Spinal cord (tissue), 10 donors: ENCODE results near the gene SERBP1. TPM values are rescaled to one million over a fixed set of nuclear protein-coding genes. Genes with fewer than 3 reads are reported as not detected.

ENCODE experiments used
- DNase-seq, 6 donors: peaks; one replicate each; pipeline versions ENCODE4 v3.0.0 to v3.0.0-alpha.2; 2013 to 2015; ENCODE audit warnings: low spot score in 6 of 6, low read depth in 4 of 6
- H3K27ac ChIP-seq: one replicate; pipeline ENCODE4 v1.5.1; 2013; ENCODE audit warnings: low read depth, low read length, control low read depth
- H3K27me3 ChIP-seq: one replicate; pipeline ENCODE4 v1.6.1; 2013; ENCODE audit warnings: low read length; ENCODE audit not compliant: control insufficient read depth, insufficient read depth
- H3K36me3 ChIP-seq: one replicate; pipeline ENCODE4 v1.6.1; 2013; ENCODE audit warnings: low read length; ENCODE audit not compliant: control insufficient read depth, insufficient read depth
- H3K4me1 ChIP-seq: one replicate; pipeline ENCODE4 v1.6.1; 2013; ENCODE audit warnings: low read length; ENCODE audit not compliant: control insufficient read depth, insufficient read depth
- H3K4me3 ChIP-seq: one replicate; pipeline ENCODE4 v1.5.1; 2013; ENCODE audit warnings: low read depth, low read length, control low read depth
- H3K9me3 ChIP-seq: one replicate; pipeline ENCODE4 v1.6.1; 2013; ENCODE audit warnings: low read length; ENCODE audit not compliant: control insufficient read depth, insufficient read depth
- WGBS: methylation state at CpG from one replicate; pipeline ENCODE4 v1.1.5; 2013; ENCODE audit warnings: missing lambda C conversion rate; ENCODE audit not compliant: insufficient coverage; 5-methylcytosine and 5-hydroxymethylcytosine counted together
- polyA plus RNA-seq, 2 donors: library from polyadenylated mRNA; unstranded; fragments of 120-200 nt; gene quantifications; one replicate each; pipeline ENCODE4 v1.2.1, GENCODE V29; 2013; ENCODE audit not compliant: insufficient read length in 2 of 2
- total RNA-seq, 2 donors: library from RNA; depleted of rRNA in 1 of 2; stranded (reverse); fragments of 120-200 nt in 1 of 2; fragments of >200 nt in 1 of 2; gene quantifications; one replicate each; pipeline versions ENCODE4 v1.2.3 to v1.2.4, GENCODE V29; 2013 to 2014
- donor health status: healthy.

Gene SERBP1
- total and polyA plus RNA-seq, 4 donors = 161 to 267 (median 200) TPM

DNA sequence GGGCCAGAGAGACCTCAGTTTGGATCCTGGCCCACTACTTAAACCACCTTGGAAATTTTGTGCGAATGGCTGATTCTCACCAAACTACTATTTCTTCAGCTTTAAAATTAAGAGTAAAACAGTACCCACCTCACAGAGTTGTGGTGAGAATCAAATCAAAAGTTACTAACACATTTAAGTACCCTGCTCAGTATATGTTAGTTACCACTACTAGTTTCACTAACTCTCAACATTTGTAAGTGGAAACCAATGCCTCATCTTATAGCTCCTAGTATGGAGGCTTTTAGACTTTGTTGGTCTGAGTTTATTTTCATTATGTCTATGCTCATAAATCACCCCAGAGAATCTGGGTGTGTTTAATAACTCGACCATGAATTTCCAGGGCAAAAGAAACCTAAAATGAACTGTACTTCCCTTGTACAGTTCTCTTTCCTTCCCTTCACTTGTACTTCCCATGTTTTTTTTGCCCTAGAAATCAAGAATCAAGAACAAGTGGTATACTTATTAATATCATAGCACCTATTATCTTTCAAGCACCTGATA lies 11.6 kb upstream of the SERBP1 start:
- WGBS = 100% methylated on average over 1 of the region's 2 CpGs
- no peak for DNase-seq
- no peak overlapping the region for H3K4me3 ChIP-seq
- no peaks in the 10 kb centered on the region for H3K4me1 ChIP-seq
- H3K36me3 ChIP-seq = no peaks in the 10 kb centered on the region
- H3K27me3 ChIP-seq = no peaks in the 10 kb centered on the region
- H3K9me3 ChIP-seq = no peaks in the 10 kb centered on the region
- H3K27ac ChIP-seq = no peak overlapping the region

DNA sequence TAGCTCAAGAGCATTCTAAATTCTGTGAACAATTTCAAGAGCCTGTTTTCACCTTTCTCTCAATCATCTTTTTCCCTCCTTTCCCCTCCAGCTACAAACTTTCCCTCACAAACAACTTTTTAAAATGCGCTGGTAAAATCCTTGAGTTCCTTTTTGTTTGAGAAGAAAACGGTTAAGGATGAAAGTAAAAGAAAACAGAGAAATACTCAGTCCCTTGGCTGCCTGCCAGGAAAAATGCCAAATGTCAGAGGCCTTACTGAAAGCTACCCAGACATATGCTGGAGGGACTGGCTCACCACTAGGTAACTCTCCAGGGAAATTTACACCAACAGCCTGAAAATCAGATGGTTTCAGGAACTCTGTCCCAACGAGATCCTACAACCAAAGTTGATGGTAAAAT lies 11.0 kb upstream of the SERBP1 start:
- WGBS = 10% methylated on average over 2 of the region's 3 CpGs
- Histone ChIP-seq H3K36me3 (no peaks in the 10 kb centered on the region), H3K9me3 (no peaks in the 10 kb centered on the region), H3K27me3 (no peaks in the 10 kb centered on the region), H3K4me1 (no peaks in the 10 kb centered on the region), H3K4me3 (no peak overlapping the region), H3K27ac (no peak overlapping the region)
- peak in 3 of 6 donors; percentile 17 to 73 (median 27) for DNase-seq

- no peaks in the 10 kb centered on the region for H3K4me1 ChIP-seq
- H3K36me3 ChIP-seq = no peaks in the 10 kb centered on the region
- no peaks in the 10 kb centered on the region for H3K9me3 ChIP-seq
- no CpG with 5 or more reads among the region's 3 CpGs for WGBS
- no peaks in the 10 kb centered on the region for H3K27me3 ChIP-seq
- H3K4me3 ChIP-seq = no peak overlapping the region
- no peak overlapping the region for H3K27ac ChIP-seq
- no peak for DNase-seq
Observed at GRCh38 chr1:67440339-67440738, 10.1 kb upstream of the SERBP1 start.

GRCh38 chr1:67439277-67440029 lies 9.3 kb upstream of the SERBP1 start:
- no peaks in the 10 kb centered on the region for H3K27me3 ChIP-seq
- no peak overlapping the region for H3K4me3 ChIP-seq
- DNase-seq = no peak
- H3K27ac ChIP-seq = no peak overlapping the region
- 92% methylated on average over 4 of the region's 6 CpGs for WGBS
- no peaks in the 10 kb centered on the region for H3K4me1 ChIP-seq
- no peaks in the 10 kb centered on the region for H3K36me3 ChIP-seq
- no peaks in the 10 kb centered on the region for H3K9me3 ChIP-seq

DNA sequence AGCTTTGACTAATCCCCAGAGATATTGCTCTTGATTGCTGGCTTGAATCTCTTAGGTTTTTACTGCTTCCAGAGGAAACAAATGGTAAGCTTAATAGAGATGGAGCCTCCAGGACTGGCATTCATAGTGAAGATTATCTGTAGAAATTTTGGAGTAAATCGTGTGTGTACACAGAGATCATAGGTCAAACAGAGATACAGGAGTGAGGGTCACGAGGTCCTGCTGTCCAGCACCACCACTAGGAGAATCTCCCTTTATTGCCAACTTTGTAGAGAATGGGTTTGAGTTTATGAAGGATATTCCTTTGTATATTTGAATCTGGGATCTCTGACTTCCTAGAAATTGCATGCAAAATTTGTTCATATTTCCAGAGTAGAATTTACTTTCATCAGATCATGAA lies 7.8 kb upstream of the SERBP1 start:
- no peaks in the 10 kb centered on the region for H3K9me3 ChIP-seq
- H3K36me3 ChIP-seq = no peaks in the 10 kb centered on the region
- no peak overlapping the region for H3K4me3 ChIP-seq
- no CpG with 5 or more reads among the region's 2 CpGs for WGBS
- H3K27me3 ChIP-seq = no peaks in the 10 kb centered on the region
- DNase-seq = no peak
- no peak overlapping the region for H3K27ac ChIP-seq
- H3K4me1 ChIP-seq = no peaks in the 10 kb centered on the region

DNA sequence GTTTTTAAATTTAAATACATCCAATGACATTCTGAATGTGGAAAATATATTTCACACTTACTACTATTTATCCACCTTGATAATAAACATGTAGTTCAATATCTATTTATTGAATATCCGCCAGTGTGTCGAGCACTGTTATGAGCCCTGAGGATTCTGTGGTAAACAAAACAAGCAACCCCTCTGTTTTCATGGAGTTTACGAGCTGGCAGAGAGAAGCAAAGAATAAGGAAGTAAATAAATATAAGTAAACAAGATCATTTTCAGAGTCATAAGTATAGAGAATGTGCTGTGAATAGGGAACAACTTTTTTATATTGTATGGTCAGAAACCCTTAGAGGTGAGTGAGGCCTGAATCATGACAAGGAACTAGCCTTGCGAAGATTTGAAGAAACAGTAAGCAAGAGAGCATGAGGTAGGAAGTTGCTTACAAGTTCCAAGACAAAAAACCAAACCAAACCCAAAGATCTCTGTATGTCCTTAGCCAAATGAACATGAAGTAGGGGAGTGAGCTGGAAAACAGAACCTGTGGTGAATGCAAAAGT lies 6.4 kb upstream of the SERBP1 start:
- no peak overlapping the region for H3K4me3 ChIP-seq
- no peak for DNase-seq
- no peaks in the 10 kb centered on the region for H3K9me3 ChIP-seq
- no peaks in the 10 kb centered on the region for H3K4me1 ChIP-seq
- no peak overlapping the region for H3K27ac ChIP-seq
- H3K27me3 ChIP-seq = no peaks in the 10 kb centered on the region
- H3K36me3 ChIP-seq = no peaks in the 10 kb centered on the region
- WGBS = no CpG with 5 or more reads among the region's 4 CpGs

GRCh38 chr1:67434491-67434890 lies 4.3 kb upstream of the SERBP1 start:
- Histone ChIP-seq H3K4me1 (peaks cover 4% of the 10 kb centered on the region), H3K36me3 (peaks cover 3% of the 10 kb centered on the region), H3K27me3 (no peaks in the 10 kb centered on the region), H3K27ac (no peak overlapping the region), H3K4me3 (no peak overlapping the region), H3K9me3 (no peaks in the 10 kb centered on the region)
- DNase-seq = no peak
- no CpG with 5 or more reads among the region's 2 CpGs for WGBS

DNA sequence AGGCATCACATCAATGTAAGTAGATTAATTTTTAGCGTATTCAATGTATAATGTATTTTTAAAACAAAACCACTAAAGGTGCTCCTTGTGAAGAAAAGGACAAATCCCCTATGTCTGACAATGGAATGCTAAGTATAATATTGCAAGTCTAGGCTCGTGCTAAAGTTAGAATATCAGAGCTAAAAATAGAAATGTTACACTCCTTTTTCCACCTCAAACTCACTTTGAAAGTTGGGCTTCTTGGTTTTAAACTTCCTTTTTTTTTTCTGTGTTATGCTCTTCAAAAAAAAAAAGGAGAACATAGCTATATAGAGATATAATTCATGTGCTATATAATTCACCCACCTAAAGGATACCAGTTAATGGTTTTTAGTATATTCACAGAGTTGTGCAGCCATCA lies 3.6 kb upstream of the SERBP1 start:
- DNase-seq = no peak
- WGBS = no CpG with 5 or more reads among the region's 2 CpGs
- Histone ChIP-seq H3K27ac (no peak overlapping the region), H3K4me1 (peaks cover 4% of the 10 kb centered on the region), H3K27me3 (no peaks in the 10 kb centered on the region), H3K36me3 (peaks cover 3% of the 10 kb centered on the region), H3K9me3 (no peaks in the 10 kb centered on the region), H3K4me3 (no peak overlapping the region)

DNA sequence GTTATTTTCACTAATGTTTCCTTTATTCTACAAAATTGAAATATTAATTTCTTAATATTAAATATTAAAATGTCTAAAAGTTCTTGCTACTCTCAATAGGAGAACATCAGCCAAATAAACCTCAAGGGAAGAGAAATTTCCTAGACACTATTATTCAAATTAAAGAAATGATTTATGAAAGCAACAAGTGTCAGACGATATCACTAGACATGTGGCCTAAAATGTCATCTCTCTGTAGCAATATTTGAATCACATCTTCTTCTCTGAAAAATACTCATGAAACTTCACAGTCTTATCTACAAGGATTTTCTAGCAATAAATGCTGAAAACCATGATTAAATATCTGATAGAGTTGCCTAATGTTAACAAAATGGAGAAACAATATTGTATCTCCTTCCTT lies 2.5 kb upstream of the SERBP1 start:
- H3K36me3 ChIP-seq = peaks cover 3% of the 10 kb centered on the region
- WGBS = no CpG with 5 or more reads among the region's 1 CpG
- H3K9me3 ChIP-seq = no peaks in the 10 kb centered on the region
- H3K4me1 ChIP-seq = peaks cover 4% of the 10 kb centered on the region
- H3K27me3 ChIP-seq = no peaks in the 10 kb centered on the region
- no peak overlapping the region for H3K4me3 ChIP-seq
- no peak overlapping the region for H3K27ac ChIP-seq
- no peak for DNase-seq
